Keratinocyte (primary cell): ENCODE results near the gene LNPEP.

Source experiments
- CTCF ChIP-seq, 3 experiments: IDR thresholded peaks in 1 of 3; conservative IDR thresholded peaks in 1 of 3; optimal IDR thresholded peaks in 1 of 3; 2 replicates in 2 of 3; 3 replicates in 1 of 3; pipeline versions ENCODE3 to v1.5.1; 2011; ENCODE audit warnings: low read length in 3 of 3, mild to moderate bottlenecking in 3 of 3, moderate library complexity in 2 of 3, control low read depth in 1 of 3, inconsistent platforms in 1 of 3; ENCODE audit not compliant: insufficient read depth in 2 of 3; ENCODE audit errors: extremely low read depth in 1 of 3
- EZH2 ChIP-seq: IDR thresholded peaks from one replicate; pipeline ENCODE4 v1.6.1; 2012; ENCODE audit warnings: inconsistent platforms, mild to moderate bottlenecking, low read length, moderate library complexity

- TF ChIP-seq CTCF (optimal IDR thresholded peaks at IDR 0.05 in 1 of 3, IDR thresholded peaks at IDR 0.05 in 1 of 3, conservative IDR thresholded peaks at IDR 0.05 in 1 of 3; ENCODE audit: extremely low read depth in 1 of 3, insufficient read depth in 2 of 3, low read length in 3 of 3) (no peak), EZH2 (no peak)
These were observed 3.9 kb upstream of the LNPEP start for GRCh38 chr5:96932026-96932425.
